ENCODE results near the gene KCP. TPM values are rescaled to one million over a fixed set of nuclear protein-coding genes. Genes with fewer than 3 reads are reported as not detected.

KCP gene
- total RNA-seq, 1 experiment from 2014 or later = 5.3 TPM

DNA sequence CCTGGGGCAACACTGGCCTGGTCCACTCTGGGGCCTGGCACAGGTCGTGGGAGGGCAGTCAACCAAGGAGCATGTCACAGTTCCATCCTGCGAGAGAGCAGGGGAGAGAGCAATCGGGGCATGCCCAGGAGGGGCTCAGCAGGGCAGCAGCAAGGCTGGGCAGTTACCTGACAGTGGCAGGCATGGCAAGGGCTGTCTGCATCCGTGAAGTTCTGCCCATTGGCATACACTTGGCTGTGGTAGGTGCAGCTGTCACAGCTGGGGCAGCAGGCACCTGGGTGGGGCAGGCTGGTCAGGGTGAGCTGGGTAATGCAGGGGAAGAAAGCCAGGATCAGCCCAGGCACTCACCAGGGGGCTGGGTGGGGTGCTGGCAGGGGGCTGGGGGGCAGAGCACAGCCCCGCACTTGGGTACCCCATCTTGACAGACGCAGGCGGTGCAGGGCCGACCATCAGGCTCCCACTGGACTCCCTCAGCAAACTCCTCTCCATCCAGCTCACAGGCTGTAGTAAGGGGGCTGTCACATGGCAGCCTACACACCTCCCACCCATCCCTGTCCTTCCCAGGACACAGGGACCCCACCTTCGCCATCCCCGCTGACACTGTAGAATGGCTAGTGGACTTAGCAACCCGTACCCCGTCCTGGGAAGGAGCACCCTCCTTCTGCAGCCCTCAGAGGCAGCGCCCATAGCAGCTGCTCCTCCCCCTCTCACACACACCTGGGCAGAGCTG lies 17.8 kb downstream of the KCP start:
- H3K27ac Mint-ChIP-seq = no peak overlapping the region; a peak in 1 of 7 replicates
- no peak overlapping the region for H3T11ph ChIP-seq (ENCODE audit: low read length)
- no peak overlapping the region for H3K4me2 ChIP-seq (ENCODE audit: insufficient read depth, insufficient read length, low read length)
- peaks cover 0 to 2% (median 0%) of the 10 kb centered on the region in 3 experiments; a peak in 2 of 7 replicates for H3K36me3 Mint-ChIP-seq (ENCODE audit: insufficient read depth in 1 of 3, low read depth in 3 of 3)
- WGBS (ENCODE audit: extremely low coverage, insufficient read length, low lambda C conversion rate) = no CpG with 5 or more reads among the region's 13 CpGs
- H2AK5ac ChIP-seq (ENCODE audit: insufficient read length, low read length) = no peak overlapping the region
- H3K56ac ChIP-seq (ENCODE audit: insufficient read length, low read depth, low read length) = no peak overlapping the region
- H3K4me3 Mint-ChIP-seq = no peak overlapping the region
- H3K4me1 ChIP-seq (ENCODE audit: insufficient read depth, low read length) = no peaks in the 10 kb centered on the region
- no peaks in the 10 kb centered on the region for H3K27me3 ChIP-seq (ENCODE audit: insufficient read depth, low read length)
- no peaks in the 10 kb centered on the region for H4K20me1 ChIP-seq (ENCODE audit: control insufficient read depth, insufficient read depth, insufficient read length)
- no peak overlapping the region for H4K91ac ChIP-seq (ENCODE audit: insufficient read length, low read depth, low read length)
- no peaks in the 10 kb centered on the region for H3K79me1 ChIP-seq (ENCODE audit: insufficient read depth, low read depth, low read length, poor library complexity, severe bottlenecking)
- peaks cover 9% of the 10 kb centered on the region for H3K23me2 ChIP-seq (ENCODE audit: insufficient read length, low read depth, low read length, poor library complexity, severe bottlenecking)
- H4K8ac ChIP-seq (replicated peaks; ENCODE audit: insufficient read length, low read depth, low read length) = no peak overlapping the region
- H2BK15ac ChIP-seq (ENCODE audit: low read depth, low read length) = no peak overlapping the region
- H2BK120ac ChIP-seq (ENCODE audit: low read depth, low read length, poor library complexity, severe bottlenecking) = no peak overlapping the region
- no peak overlapping the region for H2BK20ac ChIP-seq (ENCODE audit: low read depth, low read length, poor library complexity, severe bottlenecking)
- H3K79me2 ChIP-seq (ENCODE audit: insufficient read depth, low read length) = no peaks in the 10 kb centered on the region
- H3K9me3 Mint-ChIP-seq = no peaks in the 10 kb centered on the region
- H4K5ac ChIP-seq (ENCODE audit: insufficient read length, low read depth, low read length) = no peak overlapping the region
- H2AFZ ChIP-seq (ENCODE audit: low read length) = no peak overlapping the region
- no peak for TF ChIP-seq CTCF (conservative IDR thresholded peaks at IDR 0.05)
- no peak overlapping the region for H3K23ac ChIP-seq (ENCODE audit: insufficient read length, low read depth, low read length)
- H3K18ac ChIP-seq (ENCODE audit: insufficient read length, low read depth, low read length) = no peak overlapping the region
- no peaks in the 10 kb centered on the region for H3K9me3 ChIP-seq (ENCODE audit: control insufficient read depth, low read depth, low read length)
- no peak overlapping the region for H3K27ac ChIP-seq (ENCODE audit: insufficient read length, low read depth, low read length)
- peaks cover 11% of the 10 kb centered on the region for H3K27me3 Mint-ChIP-seq (ENCODE audit: low read depth)
- H3K14ac ChIP-seq (ENCODE audit: insufficient read depth, low read length) = no peak overlapping the region; the same call in 1 of the 2 replicates
- no peak overlapping the region for H2BK5ac ChIP-seq (ENCODE audit: insufficient read length, low read length)
- no peak for DNase-seq
- no peak overlapping the region for H2BK12ac ChIP-seq (ENCODE audit: insufficient read length, low read depth, low read length)
- H3K9ac ChIP-seq (ENCODE audit: extremely low read depth, insufficient read length, low read length) = no peak overlapping the region
- peaks cover 3 to 5% of the 10 kb centered on the region in 2 experiments; a peak in 2 of 4 replicates for H3K4me1 Mint-ChIP-seq
- no peak overlapping the region for H3K4ac ChIP-seq (ENCODE audit: low read depth, low read length)
